SK-N-SH (cell line): ENCODE data around the gene BAG2. TPM values are rescaled to one million over a fixed set of nuclear protein-coding genes. Genes with fewer than 3 reads are reported as not detected.

ENCODE experiments used
- polyA plus RNA-seq, 3 experiments: library from polyadenylated mRNA; depleted of rRNA; stranded (reverse); fragments of >200 nt; gene quantifications; 2 replicates each; pipeline ENCODE4 v1.2.3, GENCODE V29; 2012

BAG2 gene
- polyA plus RNA-seq, 1 of the 3 experiments (the other 2 are of a cell fraction): 5.3 TPM

Other genes starting within 250 kb of the BAG2 start
- 6.9 and 9.2 TPM in 2 replicates for gene BEND6, start 217.2 kb upstream of the BAG2 start, polyA plus RNA-seq (2012; rRNA removed)
- 3.0 and 3.2 TPM in 2 replicates for gene KIAA1586, start 125.6 kb upstream of the BAG2 start, polyA plus RNA-seq (2012; rRNA removed)
- gene ZNF451, start 82.1 kb upstream of the BAG2 start, polyA plus RNA-seq (2012; rRNA removed): 8.5 and 11.1 TPM in 2 replicates
- 6.6 and 11.3 TPM in 2 replicates for gene RAB23, start 50.0 kb downstream of the BAG2 start, polyA plus RNA-seq (2012; rRNA removed)
- 14.1 and 19.9 TPM in 2 replicates for gene PRIM2, start 145.3 kb downstream of the BAG2 start, polyA plus RNA-seq (2012; rRNA removed)